Measurements from ENCODE around the gene RAB37.

DNA sequence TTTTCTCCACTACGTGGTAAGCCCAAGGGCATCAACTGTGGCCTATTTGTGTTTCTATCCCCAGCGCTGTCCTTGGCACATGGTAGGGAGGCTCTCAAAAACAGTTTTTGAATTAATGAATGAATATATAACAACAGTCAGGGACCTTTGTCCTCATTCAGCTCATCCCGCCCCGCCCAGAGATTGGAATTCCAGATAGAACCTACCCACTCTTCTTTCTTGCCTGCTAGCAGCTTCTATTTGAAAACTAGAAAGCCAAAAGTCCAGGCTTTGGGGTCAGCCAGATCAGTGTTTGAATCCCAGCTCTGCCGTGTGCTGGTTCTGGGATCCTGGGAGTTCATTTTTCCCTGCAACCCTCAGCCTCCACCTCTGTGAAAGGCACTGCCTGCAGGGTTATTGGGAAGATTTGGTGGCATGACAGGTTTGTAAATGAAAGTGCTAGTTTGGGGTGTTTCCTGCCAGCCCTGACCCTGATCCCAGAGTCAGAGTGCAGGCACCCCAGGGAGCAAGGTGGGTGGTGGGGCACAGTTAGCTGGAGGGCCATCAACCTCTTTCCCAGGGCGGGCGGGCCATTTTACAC is 15.9 kb downstream of the RAB37 start:
- TF ChIP-seq, protein P1, sequence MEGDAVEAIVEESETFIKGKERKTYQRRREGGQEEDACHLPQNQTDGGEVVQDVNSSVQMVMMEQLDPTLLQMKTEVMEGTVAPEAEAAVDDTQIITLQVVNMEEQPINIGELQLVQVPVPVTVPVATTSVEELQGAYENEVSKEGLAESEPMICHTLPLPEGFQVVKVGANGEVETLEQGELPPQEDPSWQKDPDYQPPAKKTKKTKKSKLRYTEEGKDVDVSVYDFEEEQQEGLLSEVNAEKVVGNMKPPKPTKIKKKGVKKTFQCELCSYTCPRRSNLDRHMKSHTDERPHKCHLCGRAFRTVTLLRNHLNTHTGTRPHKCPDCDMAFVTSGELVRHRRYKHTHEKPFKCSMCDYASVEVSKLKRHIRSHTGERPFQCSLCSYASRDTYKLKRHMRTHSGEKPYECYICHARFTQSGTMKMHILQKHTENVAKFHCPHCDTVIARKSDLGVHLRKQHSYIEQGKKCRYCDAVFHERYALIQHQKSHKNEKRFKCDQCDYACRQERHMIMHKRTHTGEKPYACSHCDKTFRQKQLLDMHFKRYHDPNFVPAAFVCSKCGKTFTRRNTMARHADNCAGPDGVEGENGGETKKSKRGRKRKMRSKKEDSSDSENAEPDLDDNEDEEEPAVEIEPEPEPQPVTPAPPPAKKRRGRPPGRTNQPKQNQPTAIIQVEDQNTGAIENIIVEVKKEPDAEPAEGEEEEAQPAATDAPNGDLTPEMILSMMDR (IDR thresholded peaks at IDR 0.05; ENCODE audit: insufficient read depth, low read length): no peak
- no peak for TF ChIP-seq POLR2AphosphoS5 (IDR thresholded peaks at IDR 0.05; ENCODE audit: low read depth)

Data from HL-60 (cell line).